Measurements from ENCODE around the gene TBPL1. TPM values are rescaled to one million over a fixed set of nuclear protein-coding genes. Genes with fewer than 3 reads are reported as not detected.
"Not testable (repeated sequence)": the region's sequence is repeated elsewhere in the genome, so short reads cannot be mapped to it uniquely, and the experiment has no call there.

The TBPL1 gene
- total RNA-seq, 1 donor from 2014 or later, result 17.7 TPM

GRCh38 chr6:133966654-133967329 is 13.8 kb downstream of the TBPL1 start:
- TF ChIP-seq, protein P1, sequence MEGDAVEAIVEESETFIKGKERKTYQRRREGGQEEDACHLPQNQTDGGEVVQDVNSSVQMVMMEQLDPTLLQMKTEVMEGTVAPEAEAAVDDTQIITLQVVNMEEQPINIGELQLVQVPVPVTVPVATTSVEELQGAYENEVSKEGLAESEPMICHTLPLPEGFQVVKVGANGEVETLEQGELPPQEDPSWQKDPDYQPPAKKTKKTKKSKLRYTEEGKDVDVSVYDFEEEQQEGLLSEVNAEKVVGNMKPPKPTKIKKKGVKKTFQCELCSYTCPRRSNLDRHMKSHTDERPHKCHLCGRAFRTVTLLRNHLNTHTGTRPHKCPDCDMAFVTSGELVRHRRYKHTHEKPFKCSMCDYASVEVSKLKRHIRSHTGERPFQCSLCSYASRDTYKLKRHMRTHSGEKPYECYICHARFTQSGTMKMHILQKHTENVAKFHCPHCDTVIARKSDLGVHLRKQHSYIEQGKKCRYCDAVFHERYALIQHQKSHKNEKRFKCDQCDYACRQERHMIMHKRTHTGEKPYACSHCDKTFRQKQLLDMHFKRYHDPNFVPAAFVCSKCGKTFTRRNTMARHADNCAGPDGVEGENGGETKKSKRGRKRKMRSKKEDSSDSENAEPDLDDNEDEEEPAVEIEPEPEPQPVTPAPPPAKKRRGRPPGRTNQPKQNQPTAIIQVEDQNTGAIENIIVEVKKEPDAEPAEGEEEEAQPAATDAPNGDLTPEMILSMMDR (IDR thresholded peaks at IDR 0.05), result no peak
- TF ChIP-seq POLR2AphosphoS5 (IDR thresholded peaks at IDR 0.05; ENCODE audit: insufficient read depth in 1 of 2, low read depth in 1 of 2) (no peak), POLR2A (IDR thresholded peaks at IDR 0.05) (no peak)
- no peak for DNase-seq (ENCODE audit: extremely low spot score in 2 of 2)
- Histone ChIP-seq H3K4me3 (no peak overlapping the region), H3K27ac (no peak overlapping the region), H3K36me3 (no peaks in the 10 kb centered on the region), H3K4me1 (peaks cover 21% of the 10 kb centered on the region), H3K9me3 (no peaks in the 10 kb centered on the region), H3K27me3 (no peaks in the 10 kb centered on the region)
- intact Hi-C loops (cut with DNase I), result no loop called here

- H3K4me1 ChIP-seq, result peaks cover 25% of the 10 kb centered on the region
Measured at GRCh38 chr6:133967347-133967746, 14.3 kb downstream of the TBPL1 start.

DNA sequence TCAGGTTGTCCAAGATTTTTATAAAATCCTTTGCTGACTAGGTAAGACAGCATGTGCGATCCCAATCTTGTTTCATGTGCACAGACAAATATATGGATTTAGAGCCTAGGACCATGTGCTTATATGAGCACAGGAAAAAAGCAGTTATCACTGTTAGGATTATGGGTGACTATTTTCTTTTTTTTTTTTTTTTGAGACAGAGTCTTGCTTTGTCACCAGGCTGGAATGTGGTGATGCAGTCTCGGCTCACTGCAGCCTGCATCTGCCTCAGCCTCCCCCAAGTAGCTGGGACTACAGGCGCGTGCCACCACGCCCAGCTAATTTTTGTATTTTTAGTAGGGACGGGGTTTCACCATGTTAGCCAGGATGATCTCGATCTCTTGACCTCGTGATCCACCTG is 14.8 kb downstream of the TBPL1 start:
- H3K9me3 ChIP-seq; H3K27ac ChIP-seq; DNase-seq (ENCODE audit: extremely low spot score in 2 of 2); intact Hi-C loops (cut with DNase I); H3K4me3 ChIP-seq; H3K27me3 ChIP-seq; H3K36me3 ChIP-seq: not testable (repeated sequence)
- H3K4me1 ChIP-seq, result peaks cover 22% of the 10 kb centered on the region

More at GRCh38 chr6:133967347-133967746, 14.3 kb downstream of the TBPL1 start:
- H3K27me3 ChIP-seq, result no peaks in the 10 kb centered on the region
- no peaks in the 10 kb centered on the region for H3K9me3 ChIP-seq
- H3K36me3 ChIP-seq, result no peaks in the 10 kb centered on the region
- intact Hi-C loops (cut with DNase I), result no loop called here
- TF ChIP-seq POLR2A (IDR thresholded peaks at IDR 0.05) (no peak), POLR2AphosphoS5 (IDR thresholded peaks at IDR 0.05; ENCODE audit: insufficient read depth in 1 of 2, low read depth in 1 of 2) (no peak)
- TF ChIP-seq, protein P1 (IDR thresholded peaks at IDR 0.05), result no peak
- no peak for DNase-seq (ENCODE audit: extremely low spot score in 2 of 2)
- H3K4me3 ChIP-seq, result no peak overlapping the region
- H3K27ac ChIP-seq, result no peak overlapping the region

DNA sequence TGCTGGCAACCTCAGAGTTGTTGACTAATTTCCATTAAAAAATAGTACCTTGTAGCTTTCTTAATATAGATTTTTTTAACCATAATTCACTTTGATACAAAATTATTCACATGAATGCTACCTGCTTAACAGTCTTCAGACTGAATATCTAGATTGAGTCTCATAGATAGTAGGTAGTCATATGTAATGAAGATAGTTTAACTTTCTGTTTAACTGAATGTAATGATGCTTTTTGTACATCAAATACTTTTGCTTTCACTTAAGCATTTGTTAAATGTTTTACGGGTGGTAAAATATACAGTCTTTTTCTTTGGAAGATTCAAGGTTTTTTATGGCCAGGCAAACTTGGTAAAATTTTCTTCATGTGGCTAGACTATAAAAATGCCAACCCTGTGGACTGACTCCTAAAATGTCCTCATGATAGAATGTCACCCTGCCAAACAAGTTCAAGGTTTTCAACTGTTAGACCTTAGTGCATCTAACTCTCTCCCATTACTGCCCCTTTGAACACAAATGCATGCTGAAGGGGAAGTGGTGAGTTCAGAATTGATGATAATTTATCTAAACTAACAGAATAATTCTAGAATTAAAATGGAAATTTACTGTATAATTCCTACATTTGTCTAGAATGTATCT is 16.4 kb downstream of the TBPL1 start:
- Histone ChIP-seq H3K4me1 (peaks cover 22% of the 10 kb centered on the region), H3K27ac (no peak overlapping the region), H3K27me3 (no peaks in the 10 kb centered on the region), H3K9me3 (no peaks in the 10 kb centered on the region), H3K4me3 (no peak overlapping the region), H3K36me3 (no peaks in the 10 kb centered on the region)
- no peak for DNase-seq (ENCODE audit: extremely low spot score in 2 of 2)
- TF ChIP-seq POLR2A (IDR thresholded peaks at IDR 0.05) (no peak), POLR2AphosphoS5 (IDR thresholded peaks at IDR 0.05; ENCODE audit: insufficient read depth in 1 of 2, low read depth in 1 of 2) (no peak)
- TF ChIP-seq, protein P1 (IDR thresholded peaks at IDR 0.05), result no peak
- intact Hi-C loops (cut with DNase I), result no loop called here

GRCh38 chr6:133969921-133970295 is 16.9 kb downstream of the TBPL1 start:
- TF ChIP-seq POLR2AphosphoS5 (IDR thresholded peaks at IDR 0.05; ENCODE audit: insufficient read depth in 1 of 2, low read depth in 1 of 2) (no peak), POLR2A (IDR thresholded peaks at IDR 0.05) (no peak)
- TF ChIP-seq, protein P1 (IDR thresholded peaks at IDR 0.05), result no peak
- no peak for DNase-seq (ENCODE audit: extremely low spot score in 2 of 2)
- intact Hi-C loops (cut with DNase I), result no loop called here
- Histone ChIP-seq H3K27ac (no peak overlapping the region), H3K4me1 (peaks cover 22% of the 10 kb centered on the region), H3K27me3 (no peaks in the 10 kb centered on the region), H3K36me3 (no peaks in the 10 kb centered on the region), H3K9me3 (no peaks in the 10 kb centered on the region), H3K4me3 (no peak overlapping the region)
